ENCODE data around the gene GNA14.

GNA14 gene

GRCh38 chr9:77544546-77544945 is 103.6 kb downstream of the GNA14 start:
- Histone ChIP-seq H3K9me3 (ENCODE audit: control insufficient read depth, low read length) (peaks cover 3% of the 10 kb centered on the region), H3K4me1 (ENCODE audit: control insufficient read depth, insufficient read depth, low read length) (no peaks in the 10 kb centered on the region), H3K27ac (ENCODE audit: insufficient read depth, low read depth, low read length, poor library complexity, severe bottlenecking) (no peak overlapping the region), H3K27me3 (ENCODE audit: control insufficient read depth, insufficient read depth, low read length, poor library complexity, severe bottlenecking) (no peaks in the 10 kb centered on the region), H3K4me3 (ENCODE audit: insufficient read depth, low read depth, low read length) (no peak overlapping the region), H3K36me3 (ENCODE audit: control insufficient read depth, insufficient read depth, low read length) (no peaks in the 10 kb centered on the region)
- 96 to 97% methylated on average over 3 of the region's 3 CpGs for WGBS, 2 experiments

- no peaks in the 10 kb centered on the region for H3K36me3 ChIP-seq (ENCODE audit: control insufficient read depth, insufficient read depth, low read length)
- peaks cover 3% of the 10 kb centered on the region for H3K9me3 ChIP-seq (ENCODE audit: control insufficient read depth, low read length)
- no peaks in the 10 kb centered on the region for H3K27me3 ChIP-seq (ENCODE audit: control insufficient read depth, insufficient read depth, low read length, poor library complexity, severe bottlenecking)
- no peaks in the 10 kb centered on the region for H3K4me1 ChIP-seq (ENCODE audit: control insufficient read depth, insufficient read depth, low read length)
- no peak overlapping the region for H3K4me3 ChIP-seq (ENCODE audit: insufficient read depth, low read depth, low read length)
- WGBS, 2 experiments: 70 to 72% methylated on average over 6 to 7 of the region's 7 CpGs
- no peak overlapping the region for H3K27ac ChIP-seq (ENCODE audit: insufficient read depth, low read depth, low read length, poor library complexity, severe bottlenecking)
Measured at GRCh38 chr9:77543131-77543822, 104.8 kb downstream of the GNA14 start.

DNA sequence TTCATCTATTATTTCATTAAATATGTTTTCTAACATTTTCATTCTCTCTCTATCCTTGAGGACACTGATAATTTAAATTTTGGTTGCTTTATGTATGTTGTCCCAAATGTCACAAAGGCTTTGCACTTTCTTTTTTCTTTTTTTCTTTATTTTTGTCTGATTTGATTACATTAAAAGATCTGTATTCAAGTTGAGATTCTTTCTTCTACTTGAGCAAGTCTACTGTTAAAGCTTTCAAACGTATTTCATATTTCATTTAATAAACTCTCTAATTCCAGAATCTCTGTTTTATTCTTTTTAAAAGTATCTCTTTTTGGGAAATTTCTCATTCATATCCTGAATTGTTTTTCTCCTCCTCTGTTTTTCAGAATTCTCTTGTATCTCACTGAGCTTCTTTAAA is 106.5 kb downstream of the GNA14 start:
- Histone ChIP-seq H3K9me3 (ENCODE audit: control insufficient read depth, low read length) (peaks cover 3% of the 10 kb centered on the region), H3K4me1 (ENCODE audit: control insufficient read depth, insufficient read depth, low read length) (no peaks in the 10 kb centered on the region), H3K4me3 (ENCODE audit: insufficient read depth, low read depth, low read length) (no peak overlapping the region), H3K27me3 (ENCODE audit: control insufficient read depth, insufficient read depth, low read length, poor library complexity, severe bottlenecking) (no peaks in the 10 kb centered on the region), H3K27ac (ENCODE audit: insufficient read depth, low read depth, low read length, poor library complexity, severe bottlenecking) (no peak overlapping the region), H3K36me3 (ENCODE audit: control insufficient read depth, insufficient read depth, low read length) (no peaks in the 10 kb centered on the region)
- WGBS, 2 experiments: 67 to 100% methylated on average over 1 of the region's 1 CpG

DNA sequence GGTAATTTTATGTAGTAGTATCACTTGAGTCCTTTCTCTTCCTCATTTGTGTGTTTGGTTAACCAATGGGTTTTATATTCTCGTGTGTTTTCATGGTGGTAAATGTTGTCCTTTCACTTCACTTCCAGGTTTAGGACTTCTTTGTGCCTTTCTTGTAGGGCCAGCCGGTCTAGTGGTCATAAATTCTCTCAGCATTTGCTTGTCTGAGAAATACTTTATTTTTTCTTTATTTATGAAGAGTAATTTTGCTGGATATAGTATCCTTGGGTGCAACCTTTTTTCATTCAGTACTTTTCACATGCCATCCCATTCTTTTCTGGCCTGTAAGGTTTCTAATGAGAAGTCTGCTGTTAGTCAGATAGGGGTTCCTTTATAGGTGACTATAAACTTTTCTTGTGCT is 107.1 kb downstream of the GNA14 start:
- Histone ChIP-seq H3K4me1 (ENCODE audit: control insufficient read depth, insufficient read depth, low read length) (no peaks in the 10 kb centered on the region), H3K4me3 (ENCODE audit: insufficient read depth, low read depth, low read length) (no peak overlapping the region), H3K27ac (ENCODE audit: insufficient read depth, low read depth, low read length, poor library complexity, severe bottlenecking) (no peak overlapping the region), H3K36me3 (ENCODE audit: control insufficient read depth, insufficient read depth, low read length) (no peaks in the 10 kb centered on the region), H3K27me3 (ENCODE audit: control insufficient read depth, insufficient read depth, low read length, poor library complexity, severe bottlenecking) (no peaks in the 10 kb centered on the region), H3K9me3 (ENCODE audit: control insufficient read depth, low read length) (peaks cover 3% of the 10 kb centered on the region)
- WGBS, 2 experiments: 88 to 100% methylated on average over 2 of the region's 2 CpGs

GRCh38 chr9:77534376-77535057 is 113.6 kb downstream of the GNA14 start:
- Histone ChIP-seq H3K36me3 (ENCODE audit: control insufficient read depth, insufficient read depth, low read length) (no peaks in the 10 kb centered on the region), H3K9me3 (ENCODE audit: control insufficient read depth, low read length) (no peaks in the 10 kb centered on the region), H3K4me3 (ENCODE audit: insufficient read depth, low read depth, low read length) (no peak overlapping the region), H3K4me1 (ENCODE audit: control insufficient read depth, insufficient read depth, low read length) (no peaks in the 10 kb centered on the region), H3K27me3 (ENCODE audit: control insufficient read depth, insufficient read depth, low read length, poor library complexity, severe bottlenecking) (no peaks in the 10 kb centered on the region), H3K27ac (ENCODE audit: insufficient read depth, low read depth, low read length, poor library complexity, severe bottlenecking) (no peak overlapping the region)
- 58 to 60% methylated on average over 7 of the region's 7 CpGs for WGBS, 2 experiments

- H3K27ac ChIP-seq (ENCODE audit: insufficient read depth, low read depth, low read length, poor library complexity, severe bottlenecking): no peak overlapping the region
- H3K27me3 ChIP-seq (ENCODE audit: control insufficient read depth, insufficient read depth, low read length, poor library complexity, severe bottlenecking): no peaks in the 10 kb centered on the region
- 91 to 96% methylated on average over 2 to 3 of the region's 3 CpGs for WGBS, 2 experiments
- H3K4me1 ChIP-seq (ENCODE audit: control insufficient read depth, insufficient read depth, low read length): no peaks in the 10 kb centered on the region
- H3K36me3 ChIP-seq (ENCODE audit: control insufficient read depth, insufficient read depth, low read length): no peaks in the 10 kb centered on the region
- H3K4me3 ChIP-seq (ENCODE audit: insufficient read depth, low read depth, low read length): no peak overlapping the region
- no peaks in the 10 kb centered on the region for H3K9me3 ChIP-seq (ENCODE audit: control insufficient read depth, low read length)
Measured at GRCh38 chr9:77533671-77534070, 114.5 kb downstream of the GNA14 start.

DNA sequence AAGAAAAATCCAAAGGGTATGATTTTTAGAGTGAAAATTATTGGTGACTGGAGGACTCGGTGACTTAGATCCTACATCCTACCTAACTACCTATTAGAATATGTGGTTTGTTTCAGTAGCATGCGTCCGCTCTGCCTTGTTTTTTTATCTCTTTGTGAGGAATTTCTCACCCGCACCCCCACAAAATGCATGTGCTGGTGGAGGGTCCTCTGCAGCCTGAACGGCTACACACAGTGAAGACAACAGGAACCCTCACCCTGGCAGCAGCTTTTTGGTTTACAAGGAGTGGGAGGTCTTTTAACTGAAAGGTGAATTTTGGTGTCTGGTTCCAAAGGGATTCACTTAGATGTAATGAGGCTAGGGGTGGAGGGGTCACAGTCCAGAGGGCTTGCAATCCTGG is 115.5 kb downstream of the GNA14 start:
- H3K36me3 ChIP-seq (ENCODE audit: control insufficient read depth, insufficient read depth, low read length): no peaks in the 10 kb centered on the region
- H3K4me3 ChIP-seq (ENCODE audit: insufficient read depth, low read depth, low read length): no peak overlapping the region
- H3K9me3 ChIP-seq (ENCODE audit: control insufficient read depth, low read length): no peaks in the 10 kb centered on the region
- no peaks in the 10 kb centered on the region for H3K27me3 ChIP-seq (ENCODE audit: control insufficient read depth, insufficient read depth, low read length, poor library complexity, severe bottlenecking)
- 68 to 79% methylated on average over 2 to 4 of the region's 5 CpGs for WGBS, 2 experiments
- H3K4me1 ChIP-seq (ENCODE audit: control insufficient read depth, insufficient read depth, low read length): no peaks in the 10 kb centered on the region
- no peak overlapping the region for H3K27ac ChIP-seq (ENCODE audit: insufficient read depth, low read depth, low read length, poor library complexity, severe bottlenecking)

GRCh38 chr9:77531400-77531799 is 116.7 kb downstream of the GNA14 start:
- WGBS, 2 experiments: 96 to 99% methylated on average over 4 of the region's 4 CpGs
- Histone ChIP-seq H3K36me3 (ENCODE audit: control insufficient read depth, insufficient read depth, low read length) (no peaks in the 10 kb centered on the region), H3K4me3 (ENCODE audit: insufficient read depth, low read depth, low read length) (no peak overlapping the region), H3K4me1 (ENCODE audit: control insufficient read depth, insufficient read depth, low read length) (no peaks in the 10 kb centered on the region), H3K27me3 (ENCODE audit: control insufficient read depth, insufficient read depth, low read length, poor library complexity, severe bottlenecking) (no peaks in the 10 kb centered on the region), H3K27ac (ENCODE audit: insufficient read depth, low read depth, low read length, poor library complexity, severe bottlenecking) (no peak overlapping the region), H3K9me3 (ENCODE audit: control insufficient read depth, low read length) (no peaks in the 10 kb centered on the region)

DNA sequence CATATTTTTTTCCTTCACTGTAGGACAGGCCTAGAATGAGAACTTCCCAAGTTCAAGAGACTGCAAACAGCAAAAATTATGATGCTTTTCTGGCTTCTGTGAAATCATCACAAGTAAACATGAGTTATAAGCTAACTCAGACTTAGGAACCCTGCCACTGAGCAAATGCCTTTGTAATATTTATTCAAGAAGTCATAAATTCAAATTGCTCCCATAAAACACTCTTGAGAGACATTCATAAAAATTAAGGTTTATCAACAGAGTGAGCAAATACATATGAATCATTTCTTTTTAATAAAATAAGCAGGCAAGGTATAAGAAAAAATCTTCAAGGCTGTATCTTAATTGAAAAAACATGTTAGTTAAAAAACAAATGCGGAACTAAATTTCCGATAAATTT is 124.2 kb downstream of the GNA14 start:
- H3K27ac ChIP-seq (ENCODE audit: insufficient read depth, low read depth, low read length, poor library complexity, severe bottlenecking): no peak overlapping the region
- WGBS, 2 experiments: 96 to 100% methylated on average over 2 of the region's 2 CpGs

GRCh38 chr9:77521091-77521490 is 127.0 kb downstream of the GNA14 start:
- Histone ChIP-seq H3K27ac (ENCODE audit: insufficient read depth, low read depth, low read length, poor library complexity, severe bottlenecking) (no peak overlapping the region), H3K4me3 (ENCODE audit: insufficient read depth, low read depth, low read length) (no peak overlapping the region), H3K27me3 (ENCODE audit: control insufficient read depth, insufficient read depth, low read length, poor library complexity, severe bottlenecking) (no peaks in the 10 kb centered on the region), H3K36me3 (ENCODE audit: control insufficient read depth, insufficient read depth, low read length) (no peaks in the 10 kb centered on the region), H3K4me1 (ENCODE audit: control insufficient read depth, insufficient read depth, low read length) (no peaks in the 10 kb centered on the region), H3K9me3 (ENCODE audit: control insufficient read depth, low read length) (no peaks in the 10 kb centered on the region)
- 86 to 94% methylated on average over 3 of the region's 3 CpGs for WGBS, 2 experiments

More for the DNA sequence above, 124.2 kb downstream of the GNA14 start:
- no peaks in the 10 kb centered on the region for H3K36me3 ChIP-seq (ENCODE audit: control insufficient read depth, insufficient read depth, low read length)
- no peaks in the 10 kb centered on the region for H3K27me3 ChIP-seq (ENCODE audit: control insufficient read depth, insufficient read depth, low read length, poor library complexity, severe bottlenecking)
- no peaks in the 10 kb centered on the region for H3K4me1 ChIP-seq (ENCODE audit: control insufficient read depth, insufficient read depth, low read length)
- no peaks in the 10 kb centered on the region for H3K9me3 ChIP-seq (ENCODE audit: control insufficient read depth, low read length)
- no peak overlapping the region for H3K4me3 ChIP-seq (ENCODE audit: insufficient read depth, low read depth, low read length)

Measured in ectodermal cell (in vitro differentiated cells).